HCT116 (cell line): Measurements from ENCODE around the gene MBD3L2. TPM values are rescaled to one million over a fixed set of nuclear protein-coding genes. Genes with fewer than 3 reads are reported as not detected.

Source experiments
- ATAC-seq: fragments of 200-7000 bp; cut with Tn5 transposase; 2 replicates; pipeline ENCODE4 v1.9.1; 2020; ENCODE audit warnings: mild to moderate bottlenecking, moderate library complexity
- BruUV-seq: library from RNA; stranded (reverse); fragments of 400-500 nt; replicated peaks from 2 replicates; lab custom pipeline; 2021; lab: Mats Ljungman, UMichigan
- CTCF ChIA-PET: fragments of 300-600 bp; sonication (Branson Sonifier 250); formaldehyde crosslinking; loops from one replicate; lab custom pipeline; 2021; ENCODE audit warnings: antibody characterized with exemption; lab: Charles Lee
- POLR2A ChIA-PET: fragments of 300-600, 350-600 bp; sonication (Branson Sonifier 250); formaldehyde crosslinking; loops from one replicate; lab custom pipeline; 2021; ENCODE audit warnings: antibody characterized with exemption; lab: Charles Lee
- RAD21 ChIA-PET, 2 experiments: fragments of 300-600 bp; sonication (Branson Sonifier 250); formaldehyde crosslinking; loops; one replicate each; lab custom pipeline; 2023; ENCODE audit warnings: low total read pairs in 2 of 2; ENCODE audit not compliant: uncharacterized antibody in 2 of 2, unreplicated experiment in 2 of 2, low non-redundant PET in 1 of 2; lab: Charles Lee
- DNase-seq: peaks from one replicate; pipeline ENCODE4 v3.0.0-alpha.2; 2010; ENCODE audit warnings: low read depth, low spot score
- H2AFZ ChIP-seq: fragments of 200-600 bp; shearing (Covaris generic), sonication (generic); 2 replicates; pipeline ENCODE4 v1.6.1; 2017; ENCODE audit warnings: low read depth, mixed run types, mixed read lengths, antibody characterized with exemption, low read length; ENCODE audit not compliant: poor library complexity, severe bottlenecking
- H3K27ac ChIP-seq: 2 replicates; pipeline ENCODE4 v1.5.1; 2012; ENCODE audit warnings: low read depth, low read length
- H3K27me3 ChIP-seq: fragments of 200-600 bp; sonication (generic); 2 replicates; pipeline ENCODE4 v1.6.1; 2016; ENCODE audit warnings: mixed run types, low read length, mixed read lengths; ENCODE audit not compliant: insufficient read depth
- H3K36me3 ChIP-seq, 2 experiments: fragments of 200-500 bp in 1 of 2; fragments of 200-600 bp in 1 of 2; sonication (Bioruptor generic) in 1 of 2; sonication (generic) in 1 of 2; 2 replicates each; pipeline versions ENCODE4 v1.5.1 to v1.6.1; 2014 to 2016; ENCODE audit warnings: low read length in 2 of 2, inconsistent platforms in 1 of 2, mixed read lengths in 1 of 2, mixed run types in 1 of 2; ENCODE audit not compliant: insufficient read depth in 2 of 2, control insufficient read depth in 1 of 2
- H3K4me1 ChIP-seq, 2 experiments: fragments of 200-600 bp in 1 of 2; sonication (generic) in 1 of 2; 2 replicates each; pipeline versions ENCODE4 v1.5.1 to v1.6.1; 2012 to 2017; ENCODE audit warnings: low read length in 2 of 2, inconsistent platforms in 1 of 2, mild to moderate bottlenecking in 1 of 2, mixed read lengths in 1 of 2, mixed run types in 1 of 2, moderate library complexity in 1 of 2; ENCODE audit not compliant: insufficient read depth in 2 of 2, control insufficient read depth in 1 of 2
- H3K4me2 ChIP-seq: fragments of 200-600 bp; sonication (generic); 2 replicates; pipeline ENCODE4 v1.6.1; 2017; ENCODE audit warnings: mixed run types, low read length, mixed read lengths
- H3K4me3 ChIP-seq, 2 experiments: fragments of 200-600 bp in 1 of 2; sonication (generic) in 1 of 2; replicated peaks in 1 of 2; 2 replicates each; pipeline ENCODE4 v1.5.1; 2011 to 2016; ENCODE audit warnings: low read length in 2 of 2, control low read depth in 1 of 2, low read depth in 1 of 2, mild to moderate bottlenecking in 1 of 2, mixed read lengths in 1 of 2, mixed run types in 1 of 2
- H3K79me2 ChIP-seq: fragments of 200-600 bp; sonication (generic); 2 replicates; pipeline ENCODE4 v1.6.1; 2017; ENCODE audit warnings: mild to moderate bottlenecking, mixed run types, low read length, moderate library complexity, mixed read lengths; ENCODE audit not compliant: insufficient read depth
- H3K9ac ChIP-seq: fragments of 200-600 bp; sonication (generic); 2 replicates; pipeline ENCODE4 v1.6.1; 2016; ENCODE audit warnings: low read length, mixed read lengths
- H3K9me2 ChIP-seq: fragments of 200-600 bp; sonication (generic), shearing (Covaris generic); 2 replicates; pipeline ENCODE4 v1.6.1; 2017; ENCODE audit warnings: mixed run types, mild to moderate bottlenecking, moderate library complexity; ENCODE audit not compliant: insufficient read depth
- H3K9me3 ChIP-seq, 2 experiments: fragments of 200-500 bp in 1 of 2; fragments of 200-600 bp in 1 of 2; sonication (Bioruptor generic) in 1 of 2; sonication (generic) in 1 of 2; 2 replicates each; pipeline ENCODE4 v1.6.1; 2014 to 2017; ENCODE audit warnings: low read length in 2 of 2, mixed read lengths in 2 of 2, inconsistent platforms in 1 of 2, low read depth in 1 of 2, mild to moderate bottlenecking in 1 of 2, mixed run types in 1 of 2, moderate library complexity in 1 of 2; ENCODE audit not compliant: control insufficient read depth in 1 of 2, insufficient read depth in 1 of 2
- H4K20me1 ChIP-seq: fragments of 200-600 bp; sonication (generic), shearing (Covaris generic); 2 replicates; pipeline ENCODE4 v1.6.1; 2017; ENCODE audit warnings: mixed run types, mild to moderate bottlenecking, moderate library complexity; ENCODE audit not compliant: insufficient read depth
- CBX3 ChIP-seq: IDR thresholded peaks from 2 replicates; pipeline ENCODE4 v1.6.1; 2012; ENCODE audit warnings: low read depth
- CEBPB ChIP-seq: IDR thresholded peaks from 2 replicates; pipeline ENCODE4 v1.6.1; 2012; ENCODE audit warnings: low read depth
- EGR1 ChIP-seq: IDR thresholded peaks from 2 replicates; pipeline ENCODE4 v1.6.1; 2012; ENCODE audit warnings: low read depth
- ELF1 ChIP-seq: IDR thresholded peaks from 2 replicates; pipeline ENCODE4 v1.6.1; 2012; ENCODE audit warnings: low read depth, borderline replicate concordance
- FOSL1 ChIP-seq: IDR thresholded peaks from 2 replicates; pipeline ENCODE4 v1.6.1; 2012; ENCODE audit warnings: low read depth
- POLR2A ChIP-seq: IDR thresholded peaks from 2 replicates; pipeline ENCODE4 v1.7.0; 2011; ENCODE audit warnings: borderline replicate concordance; ENCODE audit not compliant: insufficient read depth, insufficient read length; ENCODE audit errors: extremely low read depth
- RAD21 ChIP-seq: IDR thresholded peaks from 2 replicates; pipeline ENCODE4 v1.6.1; 2012; ENCODE audit warnings: low read depth, mild to moderate bottlenecking
- SIN3A ChIP-seq: IDR thresholded peaks from 2 replicates; pipeline ENCODE4 v1.6.1; 2012; ENCODE audit warnings: low read depth
- SP1 ChIP-seq: IDR thresholded peaks from 2 replicates; pipeline ENCODE4 v1.6.1; 2012; ENCODE audit warnings: low read depth
- SRF ChIP-seq: IDR thresholded peaks from 2 replicates; pipeline ENCODE4 v1.6.1; 2012; ENCODE audit warnings: low read depth
- TCF7L2 ChIP-seq: IDR thresholded peaks from 2 replicates; pipeline ENCODE4 v1.7.0; 2011; ENCODE audit warnings: borderline replicate concordance, inconsistent platforms; ENCODE audit not compliant: insufficient read depth, insufficient read length; ENCODE audit errors: extremely low read depth
- YY1 ChIP-seq: IDR thresholded peaks from 2 replicates; pipeline ENCODE4 v1.6.1; 2011; ENCODE audit warnings: low read length, low read depth, moderate library complexity, mild to moderate bottlenecking; ENCODE audit not compliant: insufficient replicate concordance; ENCODE audit errors: extremely low read depth
- ZFX ChIP-seq: fragments of 450-650 bp; IDR thresholded peaks from 2 replicates; pipeline ENCODE4 v1.6.1; 2017
- intact Hi-C: fragments of 100-400 bp; cut with micrococcal nuclease; formaldehyde crosslinking; loops from 2 replicates; pipeline ENCODE4 v1.10.0; 2022
- total RNA-seq: library from RNA; stranded (reverse); gene quantifications from one replicate; pipeline ENCODE4 v1.2.1, GENCODE V29; 2021; ENCODE audit not compliant: unreplicated experiment
- TF ChIP-seq, protein P1 (sequence below): IDR thresholded peaks from 2 replicates; pipeline ENCODE4 v1.6.1; 2012
- TF ChIP-seq, protein P2 (sequence below): IDR thresholded peaks from 2 replicates; pipeline ENCODE4 v1.6.1; 2012; ENCODE audit warnings: low read depth
- TF ChIP-seq, protein P3 (sequence below): IDR thresholded peaks from 2 replicates; pipeline ENCODE4 v1.6.1; 2012

MBD3L2 gene
- total RNA-seq, 1 experiment from 2014 or later = not detected

DNA sequence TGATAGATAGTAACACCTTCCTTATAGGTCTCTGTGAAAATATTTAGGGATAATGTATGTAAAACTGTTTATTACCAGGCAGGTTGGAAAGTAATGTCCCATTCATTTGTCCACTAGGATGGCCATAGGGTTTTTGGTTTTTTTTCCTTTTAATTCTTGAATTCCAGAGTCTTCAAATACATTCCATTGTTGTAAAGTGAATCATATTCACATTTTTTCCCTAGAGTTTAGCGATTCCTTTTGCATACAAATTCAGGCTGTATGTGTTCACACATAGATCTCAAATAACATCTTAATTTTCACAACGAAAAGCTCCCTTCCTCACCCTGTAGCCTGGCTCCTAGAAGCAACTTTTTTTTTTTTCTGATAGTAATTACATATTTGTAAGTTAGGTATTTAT lies 18.6 kb downstream of the MBD3L2 start:
- POLR2A ChIA-PET = no interaction called here
- peaks cover 18% of the 10 kb centered on the region for H3K79me2 ChIP-seq

DNA sequence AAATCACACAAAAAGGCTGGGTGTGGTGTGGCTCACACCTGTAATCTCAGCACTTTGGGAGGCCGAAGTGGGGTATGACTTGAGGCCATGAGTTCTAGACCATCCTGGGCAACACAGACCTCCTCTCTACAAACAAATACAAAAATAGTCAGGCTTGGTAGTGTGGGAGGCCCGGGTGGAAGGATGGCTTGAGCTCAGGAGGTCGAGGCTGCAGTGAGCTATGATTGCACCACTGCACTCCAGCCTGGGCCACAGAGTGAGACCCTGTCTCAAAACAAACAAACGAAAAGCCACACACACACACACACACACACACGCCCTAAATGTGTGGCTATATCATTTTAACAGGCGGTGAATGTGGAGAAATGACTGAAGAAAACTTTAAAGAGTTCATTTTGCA lies 19.5 kb downstream of the MBD3L2 start:
- Histone ChIP-seq H3K27ac (peak overlapping the region; percentile 40; the same call in 1 of the 2 replicates), H2AFZ (no peak overlapping the region), H3K79me2 (peaks cover 18% of the 10 kb centered on the region), H3K9ac (no peak overlapping the region), H3K27me3 (no peaks in the 10 kb centered on the region), H3K36me3 (peaks cover 16% of the 10 kb centered on the region in 2 experiments), H3K4me3 (peak overlapping the region; percentile 15 to 96), H4K20me1 (no peaks in the 10 kb centered on the region), H3K9me2 (no peaks in the 10 kb centered on the region), H3K4me1 (peaks cover 8 to 11% of the 10 kb centered on the region in 2 experiments; a peak in 3 of 4 replicates), H3K4me2 (peak overlapping the region; percentile 92), H3K9me3 (no peaks in the 10 kb centered on the region)
- ATAC-seq (no peak), DNase-seq (no peak)
- no TSS peak for BruUV-seq
- POLR2A ChIA-PET = interaction anchor here (1.3 to 1.7 kb wide), 2 partner anchors 31 to 56 kb away, joined by 3 to 10 read pairs; no protein-coding TSS in a partner anchor
- CTCF ChIA-PET = interaction anchor here (0.7 to 1.3 kb wide), 4 partner anchors 31 to 942 kb away, joined by 3 to 4 read pairs (median 3); no protein-coding TSS in a partner anchor
- RAD21 ChIA-PET = interaction anchor here in 1 of 2 experiments (0.8 kb wide), 1 partner anchor 55 kb away, joined by 3 read pairs; no protein-coding TSS in a partner anchor
- intact Hi-C loops = no loop called here
- TF ChIP-seq, protein P1, sequence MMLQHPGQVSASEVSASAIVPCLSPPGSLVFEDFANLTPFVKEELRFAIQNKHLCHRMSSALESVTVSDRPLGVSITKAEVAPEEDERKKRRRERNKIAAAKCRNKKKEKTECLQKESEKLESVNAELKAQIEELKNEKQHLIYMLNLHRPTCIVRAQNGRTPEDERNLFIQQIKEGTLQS = no peak
- TF ChIP-seq SP1 (0 out of 2 replicates have a peak, but pooled peaks have one; percentile 10), SIN3A (0 out of 2 replicates have a peak, but pooled peaks have one; percentile 23), POLR2A (no peak), ELF1 (no peak), EGR1 (no peak), CBX3 (no peak), YY1 (no peak), FOSL1 (no peak), RAD21 (no peak), SRF (no peak), TCF7L2 (no peak), ZFX (no peak), CEBPB (no peak)
- TF ChIP-seq, protein P2, sequence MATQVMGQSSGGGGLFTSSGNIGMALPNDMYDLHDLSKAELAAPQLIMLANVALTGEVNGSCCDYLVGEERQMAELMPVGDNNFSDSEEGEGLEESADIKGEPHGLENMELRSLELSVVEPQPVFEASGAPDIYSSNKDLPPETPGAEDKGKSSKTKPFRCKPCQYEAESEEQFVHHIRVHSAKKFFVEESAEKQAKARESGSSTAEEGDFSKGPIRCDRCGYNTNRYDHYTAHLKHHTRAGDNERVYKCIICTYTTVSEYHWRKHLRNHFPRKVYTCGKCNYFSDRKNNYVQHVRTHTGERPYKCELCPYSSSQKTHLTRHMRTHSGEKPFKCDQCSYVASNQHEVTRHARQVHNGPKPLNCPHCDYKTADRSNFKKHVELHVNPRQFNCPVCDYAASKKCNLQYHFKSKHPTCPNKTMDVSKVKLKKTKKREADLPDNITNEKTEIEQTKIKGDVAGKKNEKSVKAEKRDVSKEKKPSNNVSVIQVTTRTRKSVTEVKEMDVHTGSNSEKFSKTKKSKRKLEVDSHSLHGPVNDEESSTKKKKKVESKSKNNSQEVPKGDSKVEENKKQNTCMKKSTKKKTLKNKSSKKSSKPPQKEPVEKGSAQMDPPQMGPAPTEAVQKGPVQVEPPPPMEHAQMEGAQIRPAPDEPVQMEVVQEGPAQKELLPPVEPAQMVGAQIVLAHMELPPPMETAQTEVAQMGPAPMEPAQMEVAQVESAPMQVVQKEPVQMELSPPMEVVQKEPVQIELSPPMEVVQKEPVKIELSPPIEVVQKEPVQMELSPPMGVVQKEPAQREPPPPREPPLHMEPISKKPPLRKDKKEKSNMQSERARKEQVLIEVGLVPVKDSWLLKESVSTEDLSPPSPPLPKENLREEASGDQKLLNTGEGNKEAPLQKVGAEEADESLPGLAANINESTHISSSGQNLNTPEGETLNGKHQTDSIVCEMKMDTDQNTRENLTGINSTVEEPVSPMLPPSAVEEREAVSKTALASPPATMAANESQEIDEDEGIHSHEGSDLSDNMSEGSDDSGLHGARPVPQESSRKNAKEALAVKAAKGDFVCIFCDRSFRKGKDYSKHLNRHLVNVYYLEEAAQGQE = no peak

More for the DNA sequence above, 18.6 kb downstream of the MBD3L2 start:
- H3K9ac ChIP-seq = no peak overlapping the region
- H3K9me2 ChIP-seq = no peaks in the 10 kb centered on the region
- no peak overlapping the region for H3K27ac ChIP-seq
- no peak overlapping the region for H3K4me2 ChIP-seq
- intact Hi-C loops = no loop called here
- CTCF ChIA-PET = no interaction called here
- no peaks in the 10 kb centered on the region for H3K27me3 ChIP-seq
- peaks cover 8 to 11% of the 10 kb centered on the region in 2 experiments; a peak in 3 of 4 replicates for H3K4me1 ChIP-seq
- no peak overlapping the region for H2AFZ ChIP-seq
- TF ChIP-seq YY1 = no peak
- TF ChIP-seq, protein P1 = no peak
- TF ChIP-seq CEBPB = no peak
- TF ChIP-seq, protein P3, sequence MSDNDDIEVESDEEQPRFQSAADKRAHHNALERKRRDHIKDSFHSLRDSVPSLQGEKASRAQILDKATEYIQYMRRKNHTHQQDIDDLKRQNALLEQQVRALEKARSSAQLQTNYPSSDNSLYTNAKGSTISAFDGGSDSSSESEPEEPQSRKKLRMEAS = no peak
- TF ChIP-seq, all 23 proteins: peak for 0
- H3K9me3 ChIP-seq = no peaks in the 10 kb centered on the region
- DNase-seq (no peak), ATAC-seq (no peak)
- RAD21 ChIA-PET = no interaction called here
- no peaks in the 10 kb centered on the region for H4K20me1 ChIP-seq
- no peak overlapping the region for H3K4me3 ChIP-seq
- H3K36me3 ChIP-seq = peaks cover 10 to 11% of the 10 kb centered on the region in 2 experiments
- BruUV-seq = no TSS peak
